ENCODE measurements around the gene MRPS5.
"Not testable (repeated sequence)": the region's sequence is repeated elsewhere in the genome, so short reads cannot be mapped to it uniquely, and the experiment has no call there.

MRPS5 gene

DNA sequence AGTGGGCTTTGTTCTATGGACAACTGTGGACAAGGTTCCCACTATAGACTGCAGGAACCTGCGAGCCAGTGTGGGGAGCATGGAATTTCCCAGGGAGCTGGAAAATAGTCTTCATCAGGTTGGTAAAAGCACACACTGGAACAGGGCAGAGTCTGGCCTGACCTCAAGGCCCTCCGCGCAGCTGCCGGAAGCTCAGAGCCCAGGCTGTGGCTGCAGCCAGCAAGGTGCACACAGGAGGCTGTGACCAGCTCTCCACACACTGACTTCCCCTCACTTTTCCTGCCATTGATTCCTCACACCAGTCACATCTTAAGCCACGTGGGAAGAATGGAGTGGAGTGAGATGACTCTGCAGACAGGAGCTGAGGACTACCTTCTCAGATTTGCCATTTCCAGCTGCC, 77.0 kb downstream of the MRPS5 start:
- no peak for DNase-seq

- DNase-seq, result no peak
Measured at GRCh38 chr2:95043300-95044093, 78.1 kb downstream of the MRPS5 start.

DNA sequence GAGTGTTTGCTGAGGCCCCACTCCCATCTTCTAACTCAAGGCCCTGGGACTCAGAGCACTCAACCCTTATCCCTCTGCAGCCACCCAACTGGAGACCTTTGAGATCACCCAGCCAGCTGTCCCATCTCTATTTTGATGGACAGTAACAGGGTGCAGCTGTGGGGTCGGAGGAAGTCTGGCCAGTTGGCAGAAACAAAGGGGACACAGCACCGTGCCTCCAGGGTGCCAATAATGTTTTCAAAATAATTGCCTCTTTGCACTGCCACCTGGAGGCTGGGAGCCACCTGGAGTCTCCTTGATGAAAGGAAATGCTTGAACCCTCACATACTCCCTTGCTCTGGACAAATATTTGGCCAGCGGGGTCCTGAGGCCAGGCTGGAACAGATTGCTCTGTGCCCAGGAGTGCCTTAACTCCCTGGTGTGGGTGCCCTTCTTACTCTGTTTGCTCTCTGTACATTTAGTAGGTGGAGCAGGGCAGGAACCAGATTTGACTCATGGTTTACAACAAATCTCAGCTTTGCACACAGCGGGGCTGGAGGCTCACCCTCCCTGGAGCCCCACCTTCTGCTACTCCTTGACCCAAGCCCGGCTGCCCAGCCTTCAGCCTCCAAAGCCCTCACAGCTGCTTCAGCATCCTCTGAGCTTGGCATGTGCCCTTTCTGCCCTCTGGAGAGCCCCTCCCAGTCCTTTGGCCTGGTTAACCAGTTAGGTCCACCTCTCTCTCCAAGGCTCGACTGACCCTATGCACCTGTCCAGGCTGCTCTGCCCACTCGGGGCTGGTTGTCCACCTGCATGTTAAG, 78.9 kb downstream of the MRPS5 start:
- no peak for DNase-seq

DNA sequence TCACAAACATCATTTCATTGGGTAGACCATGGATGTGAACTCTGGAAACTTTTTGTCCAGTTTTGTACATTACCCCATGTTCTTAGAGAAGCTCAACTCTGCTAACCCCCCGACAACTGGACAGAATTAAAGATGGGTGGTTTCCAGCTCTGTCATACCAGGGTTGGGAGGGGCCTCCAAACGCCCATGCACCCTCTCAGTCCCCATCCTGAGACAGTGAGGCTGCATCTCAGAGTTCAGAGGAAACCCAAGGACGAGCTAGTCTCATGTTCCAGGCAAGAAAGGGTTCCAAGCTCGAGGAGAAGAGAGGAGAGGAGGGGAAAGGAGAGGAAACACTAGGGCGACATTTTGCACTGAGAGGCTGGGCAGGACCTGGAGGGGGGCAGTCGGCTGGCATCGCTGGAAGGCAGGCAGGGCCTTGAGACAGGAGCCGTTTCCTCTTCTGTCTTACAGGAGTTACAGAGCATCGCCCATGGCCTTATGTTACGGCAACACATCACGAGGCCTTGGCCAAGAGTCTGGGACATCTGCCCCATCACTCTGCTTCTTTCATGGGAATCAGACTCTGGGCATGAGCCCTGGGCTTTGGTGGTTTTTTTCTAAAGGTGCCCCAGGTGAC, 79.7 kb downstream of the MRPS5 start:
- no peak for DNase-seq

DNA sequence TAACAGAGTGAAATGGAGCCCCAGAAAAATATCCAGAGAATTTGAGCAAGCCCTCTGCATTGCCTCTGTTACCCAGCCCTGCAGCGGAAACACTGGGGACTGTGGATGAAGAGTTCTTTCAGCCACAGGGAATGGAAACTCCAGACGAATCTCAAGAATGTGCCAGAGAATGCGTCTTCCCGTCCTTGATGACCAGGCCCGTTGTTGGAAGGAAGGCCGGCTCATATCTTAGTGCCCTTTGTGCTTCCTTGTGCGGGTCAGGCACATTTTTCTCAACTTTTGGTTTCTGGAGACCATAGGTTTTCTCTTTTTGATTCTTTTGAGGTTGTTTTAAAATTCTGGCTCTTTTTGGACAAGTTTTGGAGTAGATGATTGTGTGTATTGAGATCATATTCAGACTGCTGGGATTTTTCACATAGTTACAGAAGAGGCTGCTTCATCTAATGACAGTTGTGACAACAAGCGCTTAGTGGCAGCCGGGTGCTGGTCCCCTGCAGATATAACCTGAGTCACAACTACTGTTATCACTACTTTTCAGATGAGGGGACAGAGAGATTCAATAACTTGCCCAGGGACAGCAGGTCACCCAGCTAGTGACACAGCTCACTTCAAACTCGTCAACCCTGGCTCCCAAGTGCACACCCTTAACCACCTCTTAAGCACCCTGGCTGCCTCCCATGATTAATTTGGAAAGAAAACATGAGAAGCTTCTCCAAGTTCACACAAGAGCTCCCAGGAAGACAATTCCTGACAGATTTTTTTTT, 80.4 kb downstream of the MRPS5 start:
- no peak for DNase-seq

- no peak for DNase-seq
Measured at GRCh38 chr2:95040426-95040825, 81.2 kb downstream of the MRPS5 start.

GRCh38 chr2:95039978-95040377, 81.6 kb downstream of the MRPS5 start:
- DNase-seq, result no peak

DNA sequence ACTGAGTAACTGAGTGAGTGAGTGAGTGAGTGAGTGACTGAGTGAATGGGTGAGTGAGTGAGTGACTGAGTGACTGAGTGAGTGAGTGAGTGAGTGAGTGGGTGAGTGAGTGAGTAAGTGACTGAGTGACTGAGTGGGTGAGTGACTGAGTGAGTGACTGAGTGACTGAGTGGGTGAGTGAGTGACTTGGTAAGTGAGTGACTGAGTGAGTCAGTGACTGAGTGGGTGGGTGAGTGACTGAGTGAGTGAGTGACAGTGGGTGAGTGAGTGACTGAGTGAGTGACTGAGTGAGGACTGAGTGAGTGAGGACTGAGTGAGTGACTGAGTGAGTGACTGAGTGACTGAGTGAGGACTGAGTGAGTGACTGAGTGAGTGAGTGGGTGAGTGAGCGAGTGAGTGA, 82.2 kb downstream of the MRPS5 start:
- no peak for DNase-seq

DNA sequence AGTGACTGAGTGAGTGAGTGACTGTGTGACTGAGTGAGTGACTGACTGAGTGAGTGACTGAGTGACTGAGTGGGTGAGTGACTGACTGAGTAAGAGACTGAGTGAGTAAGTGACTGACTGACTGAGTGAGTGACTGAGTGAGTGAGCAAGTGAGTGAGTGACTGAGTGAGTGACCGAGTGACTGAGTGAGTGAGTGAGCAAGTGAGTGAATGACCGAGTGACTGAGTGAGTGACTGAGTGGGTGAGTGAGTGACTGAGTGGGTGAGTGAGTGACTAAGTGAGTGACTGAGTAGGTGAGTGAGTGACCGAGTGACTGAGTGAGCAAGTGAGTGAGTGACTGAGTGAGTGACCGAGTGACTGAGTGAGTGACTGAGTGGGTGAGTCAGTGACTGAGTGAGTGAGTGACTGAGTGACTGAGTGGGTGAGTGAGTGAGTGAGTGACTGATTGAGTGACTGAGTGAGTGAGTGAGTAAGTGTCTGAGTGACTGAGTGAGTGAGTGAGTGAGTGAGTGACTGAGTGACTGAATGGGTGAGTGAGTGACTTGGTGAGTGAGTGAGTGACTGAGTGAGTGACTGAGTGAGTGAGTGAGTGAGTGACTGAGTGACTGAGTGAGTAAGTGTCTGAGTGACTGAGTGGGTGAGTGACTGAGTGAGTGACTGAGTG, 82.8 kb downstream of the MRPS5 start:
- no peak for DNase-seq

DNA sequence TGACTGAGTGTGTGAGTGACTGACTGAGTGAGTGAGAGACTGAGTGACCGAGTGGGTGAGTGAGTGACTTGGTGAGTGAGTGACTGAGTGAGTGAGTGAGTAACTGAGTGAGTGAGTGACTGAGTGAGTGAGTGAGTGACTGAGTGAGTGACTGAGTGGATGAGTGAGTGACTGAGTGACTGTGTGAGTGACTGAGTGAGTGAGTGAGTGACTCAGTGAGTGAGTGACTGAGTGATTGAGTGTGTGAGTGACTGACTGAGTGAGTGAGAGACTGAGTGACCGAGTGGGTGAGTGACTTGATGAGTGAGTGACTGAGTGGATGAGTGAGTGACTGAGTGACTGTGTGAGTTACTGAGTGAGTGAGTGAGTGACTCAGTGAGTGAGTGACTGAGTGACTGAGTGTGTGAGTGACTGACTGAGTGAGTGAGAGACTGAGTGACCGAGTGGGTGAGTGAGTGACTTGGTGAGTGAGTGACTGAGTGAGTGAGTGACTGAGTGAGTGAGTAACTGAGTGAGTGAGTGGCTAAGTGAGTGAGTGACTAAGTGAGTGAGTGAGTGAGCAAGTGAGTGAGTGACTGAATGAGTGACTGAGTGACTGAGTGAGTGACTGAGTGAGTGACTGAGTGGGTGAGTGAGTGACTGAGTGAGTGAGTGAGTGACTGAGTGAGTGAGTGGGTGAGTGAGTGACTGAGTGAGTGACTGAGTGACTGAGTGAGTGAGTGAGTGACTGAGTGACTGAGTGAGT, 83.6 kb downstream of the MRPS5 start:
- DNase-seq, result not testable (repeated sequence)

DNA sequence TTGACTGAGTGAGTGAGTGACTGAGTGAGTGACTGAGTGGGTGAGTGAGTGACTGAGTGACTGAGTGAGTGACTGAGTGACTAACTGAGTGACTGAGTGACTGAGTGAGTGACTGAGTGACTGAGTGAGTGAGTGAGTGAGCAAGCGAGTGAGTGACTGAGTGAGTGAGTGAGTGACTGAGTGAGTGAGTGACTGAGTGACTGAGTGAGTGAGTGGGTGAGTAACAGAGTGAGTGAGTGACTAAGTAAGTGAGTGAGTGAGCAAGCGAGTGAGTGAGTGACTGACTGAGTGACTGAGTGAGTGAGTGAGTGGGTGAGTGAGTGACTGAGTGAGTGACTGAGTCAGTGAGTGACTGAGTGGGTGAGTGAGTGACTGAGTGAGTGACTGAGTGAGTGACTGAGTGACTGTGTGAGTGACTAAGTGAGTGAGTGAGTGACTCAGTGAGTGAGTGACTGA, 84.2 kb downstream of the MRPS5 start:
- no peak for DNase-seq

- DNase-seq, result no peak
Measured at GRCh38 chr2:95036596-95037383, 84.8 kb downstream of the MRPS5 start.

All from NCI-H526 treated with DMSO at 0.1 percent for 48 hours (cell line).